GM12878 (cell line): ENCODE data around the gene LSM7. TPM values are rescaled to one million over a fixed set of nuclear protein-coding genes. Genes with fewer than 3 reads are reported as not detected.

Experiments
- BACH1 ChIP-seq: fragments of 450-650 bp; IDR thresholded peaks from 2 replicates; pipeline ENCODE4 v1.6.1; 2017; ENCODE audit warnings: mild to moderate bottlenecking, borderline replicate concordance
- CEBPB ChIP-seq, 2 experiments: fragments of 150-350 bp in 1 of 2; IDR thresholded peaks; 2 replicates each; pipeline ENCODE4 v1.6.1; 2012 to 2014; ENCODE audit warnings: low read depth in 2 of 2, low read length in 2 of 2, borderline replicate concordance in 1 of 2, inconsistent platforms in 1 of 2
- EZH2 ChIP-seq: IDR thresholded peaks from 2 replicates; pipeline ENCODE4 v1.6.1; 2012; ENCODE audit warnings: low read depth, mild to moderate bottlenecking, control low read depth, inconsistent platforms, low read length, borderline replicate concordance; ENCODE audit not compliant: control insufficient read depth
- IKZF2 ChIP-seq, 2 experiments: fragments of 450-650 bp; IDR thresholded peaks; 2 replicates each; pipeline ENCODE4 v1.6.1; 2017; ENCODE audit warnings: mild to moderate bottlenecking in 2 of 2, moderate library complexity in 2 of 2
- MTA2 ChIP-seq: fragments of 450-650 bp; IDR thresholded peaks from 2 replicates; pipeline ENCODE4 v1.6.1; 2016; ENCODE audit warnings: low read depth, mild to moderate bottlenecking, moderate library complexity
- NFYB ChIP-seq: IDR thresholded peaks from 2 replicates; pipeline ENCODE4 v1.6.1; 2011; ENCODE audit warnings: low read depth, mild to moderate bottlenecking, low read length, improper control_type of control experiment, moderate library complexity; ENCODE audit not compliant: insufficient read depth
- NR2C2 ChIP-seq: IDR thresholded peaks from 2 replicates; pipeline ENCODE4 v1.6.1; 2011; ENCODE audit warnings: borderline replicate concordance, low read depth; ENCODE audit not compliant: control insufficient read depth, insufficient read length
- SIX5 ChIP-seq: IDR thresholded peaks from 2 replicates; pipeline ENCODE4 v1.6.1; 2011; ENCODE audit warnings: mild to moderate bottlenecking, low read depth, low read length, moderate library complexity; ENCODE audit not compliant: severe bottlenecking
- SMAD5 ChIP-seq: IDR thresholded peaks from 2 replicates; pipeline ENCODE4 v1.6.1; 2016; ENCODE audit warnings: antibody characterized with exemption, low read depth
- YY1 ChIP-seq: IDR thresholded peaks from 2 replicates; pipeline ENCODE4 v1.6.1; 2011; ENCODE audit warnings: low read depth, mild to moderate bottlenecking, low read length
- ZBED1 ChIP-seq: IDR thresholded peaks from 2 replicates; pipeline ENCODE4 v1.6.1; 2016; ENCODE audit warnings: borderline replicate concordance
- polyA plus RNA-seq, 11 experiments: library from polyadenylated mRNA; depleted of rRNA in 4 of 11; unstranded in 6 of 11; stranded (reverse) in 5 of 11; fragments of >200 nt; fragmentation: Nextera tagmentation in 4 of 11; fragmentation: Illumina TruSeq in 1 of 11; extraction: Ambion mirVana in 4 of 11; extraction: Trizol in 1 of 11; gene quantifications; 1 replicate in 1 of 11; 2 replicates in 10 of 11; pipeline versions ENCODE4 v1.2.1 to v1.2.3, GENCODE V29; 2011 to 2016; ENCODE audit warnings: inconsistent platforms in 2 of 11, missing spikeins in 2 of 11, low read depth in 1 of 11
- total RNA-seq, 4 experiments: library from RNA; depleted of rRNA in 3 of 4; stranded (reverse); fragments of >200 nt in 3 of 4; fragmentation: Illumina TruSeq in 1 of 4; extraction: Trizol in 1 of 4; gene quantifications; 2 replicates each; pipeline versions ENCODE4 v1.2.1 to v1.2.3, GENCODE V29; 2013 to 2021
- TF ChIP-seq, protein P1 (sequence below): fragments of 450-650 bp; IDR thresholded peaks from 2 replicates; pipeline ENCODE4 v1.6.1; 2018; ENCODE audit warnings: borderline replicate concordance, mild to moderate bottlenecking; ENCODE audit not compliant: partially characterized antibody
- TF ChIP-seq, protein P2 (sequence below): fragments of 450-650 bp; formaldehyde crosslinking; IDR thresholded peaks from 2 replicates; pipeline ENCODE4 v1.4.0; 2020; ENCODE audit warnings: mild to moderate bottlenecking, moderate library complexity
- TF ChIP-seq, protein P3 (sequence below): IDR thresholded peaks from 2 replicates; pipeline ENCODE4 v1.6.1; 2011; ENCODE audit warnings: low read depth, low read length, improper control_type of control experiment, borderline replicate concordance
- TF ChIP-seq, protein P4 (sequence below): fragments of 450-650 bp; IDR thresholded peaks from 2 replicates; pipeline ENCODE4 v1.6.1; 2014; ENCODE audit warnings: mild to moderate bottlenecking
- TF ChIP-seq, protein P5 (sequence below): fragments of 450-650 bp; IDR thresholded peaks from 2 replicates; pipeline ENCODE4 v1.6.1; 2017; ENCODE audit warnings: borderline replicate concordance
- TF ChIP-seq, protein P6 (sequence below): fragments of 450-650 bp; conservative IDR thresholded peaks from 2 replicates; pipeline ENCODE4 v1.6.1; 2017; ENCODE audit warnings: mild to moderate bottlenecking, moderate library complexity

The LSM7 gene
- total and polyA plus RNA-seq, 10 of the 15 experiments (the other 5 are each of a cell fraction or from before 2014, with no cell fraction given) = 24.4 to 424 (median 217) TPM

DNA sequence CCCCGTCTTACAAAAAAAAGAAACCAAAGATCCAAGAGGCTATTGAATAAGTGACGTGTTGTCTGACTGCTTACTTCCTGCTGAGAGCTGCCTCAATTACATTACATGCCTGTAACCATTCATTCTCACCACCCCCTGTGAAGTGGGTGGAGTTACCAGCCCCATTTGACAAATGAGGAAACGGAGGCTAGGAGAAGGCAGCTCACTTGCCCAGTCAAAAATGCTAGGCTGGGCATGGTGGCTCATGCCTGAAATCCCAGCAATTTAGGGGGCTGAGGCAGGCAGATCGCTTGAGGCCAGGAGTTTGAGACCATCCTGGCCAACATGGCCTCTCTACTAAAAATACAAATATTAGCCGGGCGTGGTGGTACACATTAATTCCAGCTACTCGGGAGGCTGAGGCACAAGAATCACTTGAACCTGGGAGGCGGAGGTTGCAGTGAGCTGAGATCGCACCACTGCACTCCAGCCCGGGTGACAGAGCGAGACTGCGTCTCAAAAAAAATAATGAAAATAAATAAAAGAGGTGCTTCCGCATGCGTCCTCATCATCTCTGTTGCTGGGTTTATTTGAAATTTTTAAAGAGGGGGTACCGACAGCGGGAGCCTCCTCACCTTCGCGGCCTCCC is 499 bp downstream of the LSM7 start (continued):
- TF ChIP-seq, protein P1, sequence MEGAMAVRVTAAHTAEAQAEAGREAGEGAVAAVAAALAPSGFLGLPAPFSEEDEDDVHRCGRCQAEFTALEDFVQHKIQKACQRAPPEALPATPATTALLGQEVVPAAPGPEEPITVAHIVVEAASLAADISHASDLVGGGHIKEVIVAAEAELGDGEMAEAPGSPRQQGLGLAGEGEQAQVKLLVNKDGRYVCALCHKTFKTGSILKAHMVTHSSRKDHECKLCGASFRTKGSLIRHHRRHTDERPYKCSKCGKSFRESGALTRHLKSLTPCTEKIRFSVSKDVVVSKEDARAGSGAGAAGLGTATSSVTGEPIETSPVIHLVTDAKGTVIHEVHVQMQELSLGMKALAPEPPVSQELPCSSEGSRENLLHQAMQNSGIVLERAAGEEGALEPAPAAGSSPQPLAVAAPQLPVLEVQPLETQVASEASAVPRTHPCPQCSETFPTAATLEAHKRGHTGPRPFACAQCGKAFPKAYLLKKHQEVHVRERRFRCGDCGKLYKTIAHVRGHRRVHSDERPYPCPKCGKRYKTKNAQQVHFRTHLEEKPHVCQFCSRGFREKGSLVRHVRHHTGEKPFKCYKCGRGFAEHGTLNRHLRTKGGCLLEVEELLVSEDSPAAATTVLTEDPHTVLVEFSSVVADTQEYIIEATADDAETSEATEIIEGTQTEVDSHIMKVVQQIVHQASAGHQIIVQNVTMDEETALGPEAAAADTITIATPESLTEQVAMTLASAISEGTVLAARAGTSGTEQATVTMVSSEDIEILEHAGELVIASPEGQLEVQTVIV = no peak
- TF ChIP-seq, protein P2, sequence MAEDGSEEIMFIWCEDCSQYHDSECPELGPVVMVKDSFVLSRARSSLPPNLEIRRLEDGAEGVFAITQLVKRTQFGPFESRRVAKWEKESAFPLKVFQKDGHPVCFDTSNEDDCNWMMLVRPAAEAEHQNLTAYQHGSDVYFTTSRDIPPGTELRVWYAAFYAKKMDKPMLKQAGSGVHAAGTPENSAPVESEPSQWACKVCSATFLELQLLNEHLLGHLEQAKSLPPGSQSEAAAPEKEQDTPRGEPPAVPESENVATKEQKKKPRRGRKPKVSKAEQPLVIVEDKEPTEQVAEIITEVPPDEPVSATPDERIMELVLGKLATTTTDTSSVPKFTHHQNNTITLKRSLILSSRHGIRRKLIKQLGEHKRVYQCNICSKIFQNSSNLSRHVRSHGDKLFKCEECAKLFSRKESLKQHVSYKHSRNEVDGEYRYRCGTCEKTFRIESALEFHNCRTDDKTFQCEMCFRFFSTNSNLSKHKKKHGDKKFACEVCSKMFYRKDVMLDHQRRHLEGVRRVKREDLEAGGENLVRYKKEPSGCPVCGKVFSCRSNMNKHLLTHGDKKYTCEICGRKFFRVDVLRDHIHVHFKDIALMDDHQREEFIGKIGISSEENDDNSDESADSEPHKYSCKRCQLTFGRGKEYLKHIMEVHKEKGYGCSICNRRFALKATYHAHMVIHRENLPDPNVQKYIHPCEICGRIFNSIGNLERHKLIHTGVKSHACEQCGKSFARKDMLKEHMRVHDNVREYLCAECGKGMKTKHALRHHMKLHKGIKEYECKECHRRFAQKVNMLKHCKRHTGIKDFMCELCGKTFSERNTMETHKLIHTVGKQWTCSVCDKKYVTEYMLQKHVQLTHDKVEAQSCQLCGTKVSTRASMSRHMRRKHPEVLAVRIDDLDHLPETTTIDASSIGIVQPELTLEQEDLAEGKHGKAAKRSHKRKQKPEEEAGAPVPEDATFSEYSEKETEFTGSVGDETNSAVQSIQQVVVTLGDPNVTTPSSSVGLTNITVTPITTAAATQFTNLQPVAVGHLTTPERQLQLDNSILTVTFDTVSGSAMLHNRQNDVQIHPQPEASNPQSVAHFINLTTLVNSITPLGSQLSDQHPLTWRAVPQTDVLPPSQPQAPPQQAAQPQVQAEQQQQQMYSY (CRISPR knock-in tag) = no peak
- TF ChIP-seq, protein P3, sequence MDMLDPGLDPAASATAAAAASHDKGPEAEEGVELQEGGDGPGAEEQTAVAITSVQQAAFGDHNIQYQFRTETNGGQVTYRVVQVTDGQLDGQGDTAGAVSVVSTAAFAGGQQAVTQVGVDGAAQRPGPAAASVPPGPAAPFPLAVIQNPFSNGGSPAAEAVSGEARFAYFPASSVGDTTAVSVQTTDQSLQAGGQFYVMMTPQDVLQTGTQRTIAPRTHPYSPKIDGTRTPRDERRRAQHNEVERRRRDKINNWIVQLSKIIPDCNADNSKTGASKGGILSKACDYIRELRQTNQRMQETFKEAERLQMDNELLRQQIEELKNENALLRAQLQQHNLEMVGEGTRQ = no peak
- TF ChIP-seq EZH2 (no peak), SMAD5 (0 out of 2 replicates have a peak, but pooled peaks have one; percentile 2), YY1 (0 out of 2 replicates have a peak, but pooled peaks have one; percentile 10), NR2C2 (no peak), SIX5 (no peak), IKZF2 (IDR thresholded peaks at IDR 0.05) (no peak), BACH1 (no peak), MTA2 (no peak), ZBED1 (no peak), NFYB (peak; percentile 77), CEBPB (IDR thresholded peaks at IDR 0.05; ENCODE audit: borderline replicate concordance in 1 of 2, low read depth in 2 of 2, low read length in 2 of 2) (no peak)
- TF ChIP-seq, protein P4, sequence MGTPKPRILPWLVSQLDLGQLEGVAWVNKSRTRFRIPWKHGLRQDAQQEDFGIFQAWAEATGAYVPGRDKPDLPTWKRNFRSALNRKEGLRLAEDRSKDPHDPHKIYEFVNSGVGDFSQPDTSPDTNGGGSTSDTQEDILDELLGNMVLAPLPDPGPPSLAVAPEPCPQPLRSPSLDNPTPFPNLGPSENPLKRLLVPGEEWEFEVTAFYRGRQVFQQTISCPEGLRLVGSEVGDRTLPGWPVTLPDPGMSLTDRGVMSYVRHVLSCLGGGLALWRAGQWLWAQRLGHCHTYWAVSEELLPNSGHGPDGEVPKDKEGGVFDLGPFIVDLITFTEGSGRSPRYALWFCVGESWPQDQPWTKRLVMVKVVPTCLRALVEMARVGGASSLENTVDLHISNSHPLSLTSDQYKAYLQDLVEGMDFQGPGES = no peak
- TF ChIP-seq, protein P5, sequence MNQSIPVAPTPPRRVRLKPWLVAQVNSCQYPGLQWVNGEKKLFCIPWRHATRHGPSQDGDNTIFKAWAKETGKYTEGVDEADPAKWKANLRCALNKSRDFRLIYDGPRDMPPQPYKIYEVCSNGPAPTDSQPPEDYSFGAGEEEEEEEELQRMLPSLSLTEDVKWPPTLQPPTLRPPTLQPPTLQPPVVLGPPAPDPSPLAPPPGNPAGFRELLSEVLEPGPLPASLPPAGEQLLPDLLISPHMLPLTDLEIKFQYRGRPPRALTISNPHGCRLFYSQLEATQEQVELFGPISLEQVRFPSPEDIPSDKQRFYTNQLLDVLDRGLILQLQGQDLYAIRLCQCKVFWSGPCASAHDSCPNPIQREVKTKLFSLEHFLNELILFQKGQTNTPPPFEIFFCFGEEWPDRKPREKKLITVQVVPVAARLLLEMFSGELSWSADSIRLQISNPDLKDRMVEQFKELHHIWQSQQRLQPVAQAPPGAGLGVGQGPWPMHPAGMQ = no peak
- TF ChIP-seq, protein P6, sequence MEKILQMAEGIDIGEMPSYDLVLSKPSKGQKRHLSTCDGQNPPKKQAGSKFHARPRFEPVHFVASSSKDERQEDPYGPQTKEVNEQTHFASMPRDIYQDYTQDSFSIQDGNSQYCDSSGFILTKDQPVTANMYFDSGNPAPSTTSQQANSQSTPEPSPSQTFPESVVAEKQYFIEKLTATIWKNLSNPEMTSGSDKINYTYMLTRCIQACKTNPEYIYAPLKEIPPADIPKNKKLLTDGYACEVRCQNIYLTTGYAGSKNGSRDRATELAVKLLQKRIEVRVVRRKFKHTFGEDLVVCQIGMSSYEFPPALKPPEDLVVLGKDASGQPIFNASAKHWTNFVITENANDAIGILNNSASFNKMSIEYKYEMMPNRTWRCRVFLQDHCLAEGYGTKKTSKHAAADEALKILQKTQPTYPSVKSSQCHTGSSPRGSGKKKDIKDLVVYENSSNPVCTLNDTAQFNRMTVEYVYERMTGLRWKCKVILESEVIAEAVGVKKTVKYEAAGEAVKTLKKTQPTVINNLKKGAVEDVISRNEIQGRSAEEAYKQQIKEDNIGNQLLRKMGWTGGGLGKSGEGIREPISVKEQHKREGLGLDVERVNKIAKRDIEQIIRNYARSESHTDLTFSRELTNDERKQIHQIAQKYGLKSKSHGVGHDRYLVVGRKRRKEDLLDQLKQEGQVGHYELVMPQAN = no peak
